HAP-1 (cell line): ENCODE measurements around the gene CBLC.
"Not testable (repeated sequence)": the region's sequence is repeated elsewhere in the genome, so short reads cannot be mapped to it uniquely, and the experiment has no call there.

Experiments used
- DNase-seq, 2 experiments: peaks; one replicate each; pipeline ENCODE4 v3.0.0-alpha.2; 2016 to 2020; ENCODE audit warnings: low spot score in 2 of 2
- H3K27me3 ChIP-seq: fragments of 250-450 bp; sonication (Bioruptor Pico); 2 replicates; pipeline ENCODE4 v1.5.1; 2020; ENCODE audit warnings: low read depth, mild to moderate bottlenecking, moderate library complexity
- H3K36me3 ChIP-seq: fragments of 250-450 bp; sonication (Bioruptor Pico); replicated peaks from 2 replicates; pipeline ENCODE4 v1.5.1; 2020; ENCODE audit warnings: mild to moderate bottlenecking
- H3K4me1 ChIP-seq: fragments of 250-450 bp; sonication (Bioruptor Pico); 2 replicates; pipeline ENCODE4 v1.5.1; 2020; ENCODE audit warnings: mild to moderate bottlenecking
- H3K4me3 ChIP-seq: fragments of 250-450 bp; sonication (Bioruptor Pico); 2 replicates; pipeline ENCODE4 v1.5.1; 2020; ENCODE audit warnings: mild to moderate bottlenecking, moderate library complexity
- H3K9me3 ChIP-seq: fragments of 250-450 bp; sonication (Bioruptor Pico); 2 replicates; pipeline ENCODE4 v1.5.1; 2020; ENCODE audit warnings: mild to moderate bottlenecking, moderate library complexity
- in situ Hi-C: fragments of 300-500 bp; cut with MboI; formaldehyde crosslinking; loops from 3 replicates; pipeline ENCODE4 v1.14.3; 2020; ENCODE audit warnings: low sequenced_read_pairs, inconsistent platforms, mixed read lengths

CBLC gene

DNA sequence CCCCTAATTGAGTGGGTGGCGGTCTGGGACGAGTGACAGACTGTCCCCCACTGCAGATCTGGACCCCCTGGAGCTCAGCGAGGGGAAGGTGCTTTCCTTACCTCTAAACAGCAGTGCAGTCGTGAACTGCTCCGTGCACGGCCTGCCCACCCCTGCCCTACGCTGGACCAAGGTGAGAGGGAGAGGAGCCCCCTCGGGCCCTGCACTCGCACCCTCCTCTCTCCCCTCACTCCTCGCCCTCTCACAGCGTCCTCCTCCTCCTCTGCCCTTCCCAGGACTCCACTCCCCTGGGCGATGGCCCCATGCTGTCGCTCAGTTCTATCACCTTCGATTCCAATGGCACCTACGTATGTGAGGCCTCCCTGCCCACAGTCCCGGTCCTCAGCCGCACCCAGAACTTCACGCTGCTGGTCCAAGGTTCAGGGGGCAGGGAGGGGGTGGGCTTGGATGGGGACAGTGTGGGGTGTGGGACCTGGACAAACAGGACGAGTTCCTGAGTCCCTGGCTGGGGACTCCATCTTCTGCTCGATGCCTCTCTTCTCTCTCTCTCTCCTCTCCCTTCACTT lies 40.9 kb downstream of the CBLC start:
- in situ Hi-C loops, result no loop called here
- H3K4me1 ChIP-seq, result no peaks in the 10 kb centered on the region
- DNase-seq, result no peak
- H3K9me3 ChIP-seq, result no peaks in the 10 kb centered on the region
- H3K27me3 ChIP-seq, result no peaks in the 10 kb centered on the region
- no peak overlapping the region for H3K4me3 ChIP-seq
- peaks cover 3% of the 10 kb centered on the region for H3K36me3 ChIP-seq

GRCh38 chr19:44819246-44819832 lies 41.6 kb downstream of the CBLC start:
- H3K27me3 ChIP-seq, result no peaks in the 10 kb centered on the region
- in situ Hi-C loops, result no loop called here
- no peak overlapping the region for H3K4me3 ChIP-seq
- no peaks in the 10 kb centered on the region for H3K4me1 ChIP-seq
- no peaks in the 10 kb centered on the region; the same call in 1 of the 2 replicates for H3K36me3 ChIP-seq
- no peak for DNase-seq
- H3K9me3 ChIP-seq, result no peaks in the 10 kb centered on the region

- Histone ChIP-seq H3K9me3 (no peaks in the 10 kb centered on the region), H3K27me3 (no peaks in the 10 kb centered on the region), H3K4me3 (no peak overlapping the region), H3K36me3 (no peaks in the 10 kb centered on the region), H3K4me1 (no peaks in the 10 kb centered on the region)
- DNase-seq, result no peak
- in situ Hi-C loops, result no loop called here
Observed at GRCh38 chr19:44820648-44821609, 43.2 kb downstream of the CBLC start.

DNA sequence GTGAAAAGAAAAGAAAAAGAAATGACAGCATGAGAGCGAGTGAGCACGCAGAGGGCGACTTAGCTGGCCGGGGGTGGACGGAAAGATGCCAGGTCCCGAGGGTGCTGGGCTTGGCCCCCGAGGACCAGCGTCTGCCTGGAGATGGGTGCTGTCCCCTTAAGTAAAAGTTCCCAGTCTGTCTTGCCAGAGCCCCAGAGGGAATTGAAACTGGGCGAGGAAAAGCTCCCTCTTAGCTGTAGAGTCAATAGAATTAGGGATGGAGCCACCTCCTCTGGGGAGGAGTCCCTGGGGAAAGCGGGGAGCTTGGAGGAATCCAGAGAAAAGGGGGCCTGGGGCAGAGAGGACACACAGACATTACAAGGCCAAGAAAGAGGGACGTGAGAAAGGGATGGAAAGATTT lies 44.5 kb downstream of the CBLC start:
- in situ Hi-C loops, result no loop called here
- DNase-seq, result no peak
- no peaks in the 10 kb centered on the region for H3K4me1 ChIP-seq
- H3K27me3 ChIP-seq, result peaks cover 5% of the 10 kb centered on the region; the same call in 1 of the 2 replicates
- no peaks in the 10 kb centered on the region for H3K36me3 ChIP-seq
- H3K4me3 ChIP-seq, result no peak overlapping the region
- H3K9me3 ChIP-seq, result no peaks in the 10 kb centered on the region

GRCh38 chr19:44822670-44823372 lies 45.1 kb downstream of the CBLC start:
- no peak overlapping the region for H3K4me3 ChIP-seq
- no peaks in the 10 kb centered on the region for H3K9me3 ChIP-seq
- in situ Hi-C loops, result no loop called here
- H3K4me1 ChIP-seq, result no peaks in the 10 kb centered on the region
- no peak for DNase-seq
- no peaks in the 10 kb centered on the region for H3K36me3 ChIP-seq
- H3K27me3 ChIP-seq, result peaks cover 5% of the 10 kb centered on the region; the same call in 1 of the 2 replicates

- H3K4me1 ChIP-seq, result no peaks in the 10 kb centered on the region
- in situ Hi-C loops, result no loop called here
- H3K27me3 ChIP-seq, result peaks cover 5% of the 10 kb centered on the region; the same call in 1 of the 2 replicates
- H3K36me3 ChIP-seq, result no peaks in the 10 kb centered on the region
- no peak overlapping the region for H3K4me3 ChIP-seq
- DNase-seq, result no peak
- no peaks in the 10 kb centered on the region for H3K9me3 ChIP-seq
Observed at GRCh38 chr19:44823373-44823698, 45.6 kb downstream of the CBLC start.

GRCh38 chr19:44824761-44825160 lies 47.1 kb downstream of the CBLC start:
- no peaks in the 10 kb centered on the region for H3K36me3 ChIP-seq
- peaks cover 5% of the 10 kb centered on the region; the same call in 1 of the 2 replicates for H3K27me3 ChIP-seq
- H3K9me3 ChIP-seq, result no peaks in the 10 kb centered on the region
- in situ Hi-C loops, result no loop called here
- DNase-seq, result no peak
- no peaks in the 10 kb centered on the region for H3K4me1 ChIP-seq
- H3K4me3 ChIP-seq, result no peak overlapping the region

GRCh38 chr19:44832875-44833274 lies 55.2 kb downstream of the CBLC start:
- DNase-seq, result not testable (repeated sequence)

GRCh38 chr19:44834399-44834798 lies 56.7 kb downstream of the CBLC start:
- in situ Hi-C loops, H3K4me3 ChIP-seq, H3K9me3 ChIP-seq, H3K4me1 ChIP-seq, H3K36me3 ChIP-seq, H3K27me3 ChIP-seq, DNase-seq: not testable (repeated sequence)

More at GRCh38 chr19:44832875-44833274, 55.2 kb downstream of the CBLC start:
- H3K4me1 ChIP-seq, H3K27me3 ChIP-seq, H3K9me3 ChIP-seq, H3K4me3 ChIP-seq, H3K36me3 ChIP-seq, in situ Hi-C loops: not testable (repeated sequence)

- no peaks in the 10 kb centered on the region; the same call in 1 of the 2 replicates for H3K27me3 ChIP-seq
- H3K36me3 ChIP-seq, result no peaks in the 10 kb centered on the region
- H3K4me1 ChIP-seq, result no peaks in the 10 kb centered on the region; the same call in 1 of the 2 replicates
- DNase-seq, result no peak
- H3K4me3 ChIP-seq, result no peak overlapping the region
- in situ Hi-C loops, result loop anchor here (5.0 kb wide), 1 partner anchor 42 kb away; no protein-coding TSS in a partner anchor
- H3K9me3 ChIP-seq, result no peaks in the 10 kb centered on the region; the same call in 1 of the 2 replicates
Observed at GRCh38 chr19:44839276-44839675, 61.6 kb downstream of the CBLC start.

DNA sequence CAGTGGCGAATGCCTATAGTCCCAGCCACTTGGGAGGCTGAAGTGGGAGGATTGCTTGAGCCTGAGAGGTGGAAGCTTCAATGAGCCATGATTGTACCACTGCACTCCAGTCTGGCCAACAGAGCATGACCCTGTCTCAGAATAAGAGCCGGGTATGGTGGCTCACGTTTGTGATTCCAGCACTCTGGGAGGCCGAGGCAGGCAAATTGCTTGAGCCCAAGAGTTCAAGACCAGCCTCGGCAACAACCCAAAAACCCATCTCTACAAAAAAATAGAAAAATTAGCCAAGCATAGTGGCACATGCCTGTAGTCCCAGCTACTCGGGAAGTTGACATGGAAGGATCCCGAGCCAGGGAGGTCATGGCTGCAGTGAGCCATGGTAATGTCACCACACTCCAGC lies 63.1 kb downstream of the CBLC start:
- Histone ChIP-seq H3K27me3 (no peaks in the 10 kb centered on the region), H3K4me1 (peaks cover 6% of the 10 kb centered on the region), H3K4me3 (no peak overlapping the region), H3K9me3 (no peaks in the 10 kb centered on the region; the same call in 1 of the 2 replicates), H3K36me3 (no peaks in the 10 kb centered on the region)
- no peak for DNase-seq
- in situ Hi-C loops, result loop anchor here (10.0 kb wide), 2 partner anchors 116 to 266 kb away; no protein-coding TSS in a partner anchor

DNA sequence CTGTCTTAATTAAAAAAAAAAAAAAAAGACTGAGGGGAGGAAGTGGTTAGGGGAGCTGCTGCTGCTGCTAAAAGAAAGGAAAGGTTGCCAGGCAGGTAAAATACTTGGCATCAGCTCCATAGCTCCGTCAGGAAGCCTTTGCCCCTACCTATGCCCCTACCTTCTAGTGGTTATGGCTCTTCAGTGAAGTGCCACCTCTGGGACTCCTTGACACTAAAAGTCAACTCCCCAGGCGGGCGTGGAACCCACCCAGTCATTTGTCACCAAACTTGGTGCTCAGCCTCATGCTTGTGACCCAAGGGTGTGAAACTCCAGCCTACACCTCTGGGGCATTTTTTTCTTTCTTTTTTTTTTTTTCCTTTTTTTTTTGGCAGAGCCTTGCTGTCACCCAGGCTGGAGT lies 63.5 kb downstream of the CBLC start:
- Histone ChIP-seq H3K4me3 (no peak overlapping the region), H3K27me3 (no peaks in the 10 kb centered on the region), H3K9me3 (no peaks in the 10 kb centered on the region; the same call in 1 of the 2 replicates), H3K36me3 (no peaks in the 10 kb centered on the region; the same call in 1 of the 2 replicates), H3K4me1 (peaks cover 6% of the 10 kb centered on the region)
- DNase-seq, result no peak
- in situ Hi-C loops, result loop anchor here (10.0 kb wide), 2 partner anchors 116 to 266 kb away; no protein-coding TSS in a partner anchor

DNA sequence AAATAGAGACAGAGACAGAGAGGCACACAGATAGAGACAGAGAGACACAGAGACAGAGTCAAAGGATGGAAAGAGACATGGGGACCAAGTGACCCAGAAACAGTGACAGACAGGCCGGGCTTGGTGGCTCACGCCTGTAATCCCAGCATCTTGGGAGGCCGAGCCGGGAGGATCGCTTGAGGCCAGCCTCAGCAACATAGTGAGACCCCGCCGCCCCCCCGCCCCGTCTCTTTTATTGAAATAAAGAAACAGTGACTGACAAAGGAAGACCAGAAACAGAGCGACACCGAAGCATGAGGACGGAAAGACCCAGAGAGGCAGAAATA lies 67.6 kb downstream of the CBLC start:
- H3K27me3 ChIP-seq, result no peaks in the 10 kb centered on the region
- in situ Hi-C loops, result loop anchor here (10.0 kb wide), 2 partner anchors 120 to 270 kb away; no protein-coding TSS in a partner anchor
- DNase-seq, result no peak
- peaks cover 19% of the 10 kb centered on the region for H3K4me1 ChIP-seq
- peaks cover 7% of the 10 kb centered on the region for H3K36me3 ChIP-seq
- H3K9me3 ChIP-seq, result no peaks in the 10 kb centered on the region; the same call in 1 of the 2 replicates
- H3K4me3 ChIP-seq, result peak overlapping the region; percentile 47
